HepG2 (cell line): Measurements from ENCODE around the gene BOLA3. TPM values are rescaled to one million over a fixed set of nuclear protein-coding genes. Genes with fewer than 3 reads are reported as not detected.
A peak's percentile ranks its signal among the peaks of the same experiment; 100 is the strongest.

Source experiments
- ATAC-seq: fragments of 200-7000 bp; cut with Tn5 transposase; 3 replicates; pipeline ENCODE4 v1.9.1; 2020; ENCODE audit warnings: mild to moderate bottlenecking, moderate library complexity
- BruUV-seq: library from RNA; stranded (reverse); fragments of 400-500 nt; replicated peaks from 2 replicates; lab custom pipeline; 2021; lab: Mats Ljungman, UMichigan
- CTCF ChIA-PET: fragments of 300-600 bp; formaldehyde crosslinking; extraction: SDS; loops from one replicate; lab custom pipeline; 2021; ENCODE audit warnings: low total read pairs, inconsistent platforms, low intra/inter-chr PET ratio; lab: Yijun Ruan, JAX
- POLR2A ChIA-PET: fragments of 350-600 bp; sonication (Branson Sonifier 250); formaldehyde crosslinking; loops from one replicate; lab custom pipeline; 2020; ENCODE audit warnings: antibody characterized with exemption, inconsistent platforms; lab: Yijun Ruan, JAX
- DNase-seq: peaks from one replicate; pipeline ENCODE4 v3.0.0-alpha.2; 2015; ENCODE audit warnings: low spot score
- FAIRE-seq: peaks from 3 replicates; lab custom pipeline; 2011; peaks lifted over from hg19 to GRCh38; lab: Jason Lieb, UNC
- H2AFZ ChIP-seq: one replicate; pipeline ENCODE4 v1.6.1; 2011; ENCODE audit warnings: low read length, inconsistent platforms
- H3K27ac ChIP-seq: fragments of 300-600 bp; 3 replicates; pipeline ENCODE4 v1.8.0; 2011; ENCODE audit warnings: mixed run types, mild to moderate bottlenecking, mixed read lengths, low read length, inconsistent platforms; ENCODE audit not compliant: insufficient read depth; ENCODE audit errors: extremely low read length
- H3K27me3 ChIP-seq, 2 experiments: fragments of 200-600 bp in 1 of 2; 2 replicates in 1 of 2; 3 replicates in 1 of 2; pipeline versions ENCODE4 v1.6.0 to v1.8.0; 2011; ENCODE audit warnings: low read length in 2 of 2, mild to moderate bottlenecking in 2 of 2, moderate library complexity in 2 of 2, inconsistent platforms in 1 of 2; ENCODE audit not compliant: insufficient read depth in 2 of 2, control insufficient read depth in 1 of 2
- H3K36me3 ChIP-seq, 2 experiments: fragments of 200-600 bp in 1 of 2; replicated peaks in 1 of 2; 2 replicates in 1 of 2; 3 replicates in 1 of 2; pipeline versions ENCODE4 v1.5.1 to v1.8.0; 2011; ENCODE audit warnings: low read length in 2 of 2, inconsistent platforms in 1 of 2; ENCODE audit not compliant: insufficient read depth in 2 of 2, control insufficient read depth in 1 of 2
- H3K4me1 ChIP-seq: 2 replicates; pipeline ENCODE4 v1.5.1; 2012; ENCODE audit warnings: low read length, inconsistent platforms; ENCODE audit not compliant: insufficient read depth
- H3K4me2 ChIP-seq: 2 replicates; pipeline ENCODE4 v1.6.0; 2011; ENCODE audit warnings: low read depth, low read length, inconsistent platforms
- H3K4me3 ChIP-seq, 3 experiments: fragments of 200-600 bp in 1 of 3; sonication (generic), shearing (Covaris generic) in 1 of 3; replicated peaks in 1 of 3; 2 replicates each; pipeline ENCODE4 v1.5.1; 2011 to 2016; ENCODE audit warnings: low read length in 3 of 3, inconsistent platforms in 2 of 3, low read depth in 2 of 3, mild to moderate bottlenecking in 2 of 3, control low read depth in 1 of 3, mixed read lengths in 1 of 3; ENCODE audit not compliant: insufficient read depth in 1 of 3
- H3K79me2 ChIP-seq: one replicate; pipeline ENCODE4 v1.6.1; 2011; ENCODE audit warnings: low read length, inconsistent platforms; ENCODE audit not compliant: insufficient read depth
- H3K9ac ChIP-seq: 2 replicates; pipeline ENCODE4 v1.6.0; 2011; ENCODE audit warnings: mild to moderate bottlenecking, low read depth, low read length, inconsistent platforms; ENCODE audit not compliant: insufficient read depth
- H3K9me3 ChIP-seq: 2 replicates; pipeline ENCODE4 v1.5.1; 2012; ENCODE audit warnings: mild to moderate bottlenecking, low read length
- H4K20me1 ChIP-seq: 2 replicates; pipeline ENCODE4 v1.6.0; 2011; ENCODE audit warnings: inconsistent platforms, mild to moderate bottlenecking, low read length, moderate library complexity; ENCODE audit not compliant: insufficient read depth
- BHLHE40 ChIP-seq: IDR thresholded peaks from 2 replicates; pipeline ENCODE4 v1.6.1; 2011; ENCODE audit warnings: low read length, improper control_type of control experiment
- HOXA5 ChIP-seq: sonication (generic); formaldehyde crosslinking; IDR thresholded peaks from 2 replicates; pipeline ENCODE4 v1.4.0; 2020; ENCODE audit warnings: missing genetic modification reagents
- SOX13 ChIP-seq, 3 experiments: fragments of 450-650 bp in 1 of 3; sonication (generic) in 1 of 3; formaldehyde crosslinking in 1 of 3; IDR thresholded peaks in 2 of 3; conservative IDR thresholded peaks in 1 of 3; 2 replicates each; pipeline versions ENCODE4 v1.5.0 to v1.6.1; 2016 to 2020; ENCODE audit warnings: antibody characterized with exemption in 1 of 3, mild to moderate bottlenecking in 1 of 3, missing compliant biosample characterization in 1 of 3, missing genetic modification reagents in 1 of 3, moderate library complexity in 1 of 3
- TCF7L2 ChIP-seq: IDR thresholded peaks from 2 replicates; pipeline ENCODE4 v1.6.1; 2011; ENCODE audit warnings: mild to moderate bottlenecking, low read depth, low read length, moderate library complexity
- YEATS4 ChIP-seq: sonication (generic); formaldehyde crosslinking; IDR thresholded peaks from 2 replicates; pipeline ENCODE4 v1.4.0; 2020; ENCODE audit warnings: missing genetic modification reagents, borderline replicate concordance
- WGBS: methylation state at CpG from one replicate; pipeline ENCODE4 v1.1.6; 2017; ENCODE audit warnings: low lambda C conversion rate; 5-methylcytosine and 5-hydroxymethylcytosine counted together
- in situ Hi-C: cut with HindIII; loops from 2 replicates; pipeline ENCODE4 v1.10.0; 2017; ENCODE audit warnings: low pct_unique_long_range_greater_than_20kb; ENCODE audit not compliant: extremely low pct_ligation_motif_present
- intact Hi-C: fragments of 100-400 bp; cut with micrococcal nuclease; formaldehyde crosslinking; loops from one replicate; pipeline ENCODE4 v1.10.0; 2022; ENCODE audit not compliant: unreplicated experiment
- polyA plus RNA-seq, 8 experiments: library from polyadenylated mRNA; depleted of rRNA in 3 of 8; stranded (reverse) in 7 of 8; unstranded in 1 of 8; fragments of >200 nt; fragmentation: Illumina TruSeq in 4 of 8; extraction: Trizol in 4 of 8; gene quantifications; 2 replicates each; pipeline versions ENCODE4 v1.2.1 to v1.2.3, GENCODE V29; 2011 to 2016; ENCODE audit warnings: low read depth in 4 of 8, missing spikeins in 1 of 8, mixed read lengths in 1 of 8; ENCODE audit not compliant: insufficient read depth in 1 of 8
- total RNA-seq, 5 experiments: library from RNA; depleted of rRNA; stranded (reverse); fragments of >200 nt; fragmentation: Illumina TruSeq; extraction: Trizol; gene quantifications; 2 replicates each; pipeline ENCODE4 v1.2.3, GENCODE V29; 2016; ENCODE audit warnings: low read depth in 1 of 5
- TF ChIP-seq, protein P1 (sequence below): sonication (generic); formaldehyde crosslinking; IDR thresholded peaks from 2 replicates; pipeline ENCODE4 v1.4.0; 2020; ENCODE audit warnings: missing genetic modification reagents
- TF ChIP-seq, protein P2 (sequence below): sonication (generic); formaldehyde crosslinking; IDR thresholded peaks from 2 replicates; pipeline ENCODE4 v1.4.0; 2020; ENCODE audit warnings: missing genetic modification reagents
- TF ChIP-seq, protein P3 (sequence below): sonication (generic); formaldehyde crosslinking; IDR thresholded peaks from 2 replicates; pipeline ENCODE4 v1.5.1; 2020; ENCODE audit warnings: missing genetic modification reagents, mild to moderate bottlenecking, borderline replicate concordance

BOLA3 gene
- total and polyA plus RNA-seq, 2 of the 13 experiments (the other 11 are each of a cell fraction or from before 2014, with no cell fraction given): 89.7 to 170 TPM

DNA sequence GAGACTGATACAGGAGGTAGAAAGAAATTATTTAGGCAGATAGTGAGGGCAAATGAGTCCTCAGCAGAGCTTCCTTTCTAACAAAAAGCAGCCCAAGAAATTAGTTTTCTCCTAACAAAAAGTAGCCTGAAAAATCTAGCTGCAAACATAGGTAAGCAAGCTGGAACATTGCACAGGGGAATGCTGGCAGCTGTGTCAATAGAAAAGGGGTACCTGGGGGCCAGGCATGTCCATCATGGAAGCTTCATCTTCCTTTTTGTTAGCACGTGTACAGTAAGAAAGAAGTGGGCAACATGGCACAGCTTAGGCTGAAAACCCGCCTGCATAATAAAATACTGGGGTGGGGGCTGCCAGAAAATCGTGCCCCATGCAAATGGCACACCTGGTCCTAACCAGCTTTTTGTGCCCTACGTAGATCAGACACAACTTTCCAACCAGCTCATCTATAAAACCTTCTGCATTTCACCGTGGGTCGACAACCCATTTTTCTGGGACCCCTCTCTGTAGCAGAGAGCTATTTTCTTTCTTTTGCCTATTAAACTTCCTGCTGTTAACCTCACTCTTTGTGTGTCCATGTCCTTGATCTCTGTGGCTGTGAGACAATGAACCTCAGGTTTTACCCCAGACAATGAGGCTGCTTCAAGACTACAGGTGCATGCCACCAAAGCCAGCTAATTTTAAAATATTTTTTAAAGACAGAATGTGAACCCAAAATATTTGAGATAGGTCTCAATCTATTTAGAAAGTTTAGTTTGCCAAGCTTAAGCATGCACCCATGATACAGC, 44.1 kb upstream of the BOLA3 start:
- H3K4me2 ChIP-seq: peak overlapping the region; percentile 57
- no peak overlapping the region for H3K9ac ChIP-seq
- no peak for FAIRE-seq
- H3K79me2 ChIP-seq: no peaks in the 10 kb centered on the region
- no peak overlapping the region for H3K27ac ChIP-seq
- WGBS: 5% methylated on average over 6 of the region's 6 CpGs
- peak; percentile 35 for DNase-seq
- H3K4me3 ChIP-seq: no peak overlapping the region
- peak; percentile 53 for ATAC-seq
- no peaks in the 10 kb centered on the region for H3K27me3 ChIP-seq
- ChIA-PET POLR2A (interaction anchor here (0.8 to 2.1 kb wide), 5 partner anchors 8 to 71 kb away, joined by 3 to 26 read pairs (median 8); partner anchors contain the start of gene MOB1A), CTCF (no interaction called here)
- peaks cover 54% of the 10 kb centered on the region for H3K4me1 ChIP-seq
- in situ Hi-C loops (no loop called here), intact Hi-C loops (no loop called here)
- no peak overlapping the region for H2AFZ ChIP-seq
- H3K9me3 ChIP-seq: no peaks in the 10 kb centered on the region
- H3K36me3 ChIP-seq: no peaks in the 10 kb centered on the region
- BruUV-seq: no TSS peak
- no peaks in the 10 kb centered on the region for H4K20me1 ChIP-seq
- TF ChIP-seq SOX13 (IDR thresholded peaks at IDR 0.05) (no peak), SOX13 (CRISPR knock-in tag; conservative IDR thresholded peaks at IDR 0.05 in 1 of 2, IDR thresholded peaks at IDR 0.05 in 1 of 2) (peak in 1 of 2 experiments; percentile 79; a peak in 2 of 4 replicates), YEATS4 (CRISPR knock-in tag) (0 out of 2 replicates have a peak, but pooled peaks have one; percentile 23), HOXA5 (CRISPR knock-in tag) (no peak), BHLHE40 (no peak), TCF7L2 (no peak)
- TF ChIP-seq, protein P1, sequence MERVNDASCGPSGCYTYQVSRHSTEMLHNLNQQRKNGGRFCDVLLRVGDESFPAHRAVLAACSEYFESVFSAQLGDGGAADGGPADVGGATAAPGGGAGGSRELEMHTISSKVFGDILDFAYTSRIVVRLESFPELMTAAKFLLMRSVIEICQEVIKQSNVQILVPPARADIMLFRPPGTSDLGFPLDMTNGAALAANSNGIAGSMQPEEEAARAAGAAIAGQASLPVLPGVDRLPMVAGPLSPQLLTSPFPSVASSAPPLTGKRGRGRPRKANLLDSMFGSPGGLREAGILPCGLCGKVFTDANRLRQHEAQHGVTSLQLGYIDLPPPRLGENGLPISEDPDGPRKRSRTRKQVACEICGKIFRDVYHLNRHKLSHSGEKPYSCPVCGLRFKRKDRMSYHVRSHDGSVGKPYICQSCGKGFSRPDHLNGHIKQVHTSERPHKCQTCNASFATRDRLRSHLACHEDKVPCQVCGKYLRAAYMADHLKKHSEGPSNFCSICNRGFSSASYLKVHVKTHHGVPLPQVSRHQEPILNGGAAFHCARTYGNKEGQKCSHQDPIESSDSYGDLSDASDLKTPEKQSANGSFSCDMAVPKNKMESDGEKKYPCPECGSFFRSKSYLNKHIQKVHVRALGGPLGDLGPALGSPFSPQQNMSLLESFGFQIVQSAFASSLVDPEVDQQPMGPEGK (CRISPR knock-in tag): peak; percentile 23; the same call in 1 of the 2 replicates
- TF ChIP-seq, protein P2, sequence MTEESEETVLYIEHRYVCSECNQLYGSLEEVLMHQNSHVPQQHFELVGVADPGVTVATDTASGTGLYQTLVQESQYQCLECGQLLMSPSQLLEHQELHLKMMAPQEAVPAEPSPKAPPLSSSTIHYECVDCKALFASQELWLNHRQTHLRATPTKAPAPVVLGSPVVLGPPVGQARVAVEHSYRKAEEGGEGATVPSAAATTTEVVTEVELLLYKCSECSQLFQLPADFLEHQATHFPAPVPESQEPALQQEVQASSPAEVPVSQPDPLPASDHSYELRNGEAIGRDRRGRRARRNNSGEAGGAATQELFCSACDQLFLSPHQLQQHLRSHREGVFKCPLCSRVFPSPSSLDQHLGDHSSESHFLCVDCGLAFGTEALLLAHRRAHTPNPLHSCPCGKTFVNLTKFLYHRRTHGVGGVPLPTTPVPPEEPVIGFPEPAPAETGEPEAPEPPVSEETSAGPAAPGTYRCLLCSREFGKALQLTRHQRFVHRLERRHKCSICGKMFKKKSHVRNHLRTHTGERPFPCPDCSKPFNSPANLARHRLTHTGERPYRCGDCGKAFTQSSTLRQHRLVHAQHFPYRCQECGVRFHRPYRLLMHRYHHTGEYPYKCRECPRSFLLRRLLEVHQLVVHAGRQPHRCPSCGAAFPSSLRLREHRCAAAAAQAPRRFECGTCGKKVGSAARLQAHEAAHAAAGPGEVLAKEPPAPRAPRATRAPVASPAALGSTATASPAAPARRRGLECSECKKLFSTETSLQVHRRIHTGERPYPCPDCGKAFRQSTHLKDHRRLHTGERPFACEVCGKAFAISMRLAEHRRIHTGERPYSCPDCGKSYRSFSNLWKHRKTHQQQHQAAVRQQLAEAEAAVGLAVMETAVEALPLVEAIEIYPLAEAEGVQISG (CRISPR knock-in tag): no peak
- TF ChIP-seq, protein P3, sequence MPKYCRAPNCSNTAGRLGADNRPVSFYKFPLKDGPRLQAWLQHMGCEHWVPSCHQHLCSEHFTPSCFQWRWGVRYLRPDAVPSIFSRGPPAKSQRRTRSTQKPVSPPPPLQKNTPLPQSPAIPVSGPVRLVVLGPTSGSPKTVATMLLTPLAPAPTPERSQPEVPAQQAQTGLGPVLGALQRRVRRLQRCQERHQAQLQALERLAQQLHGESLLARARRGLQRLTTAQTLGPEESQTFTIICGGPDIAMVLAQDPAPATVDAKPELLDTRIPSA (CRISPR knock-in tag): no peak
